DMS153 (cell line): ENCODE data around the gene SMPD3.
"Not testable (repeated sequence)": the region's sequence is repeated elsewhere in the genome, so short reads cannot be mapped to it uniquely, and the experiment has no call there.

Experiments used
- DNase-seq: peaks from one replicate; lab custom pipeline; 2025; lab: John Stamatoyannopoulos, UW

SMPD3 gene

DNA sequence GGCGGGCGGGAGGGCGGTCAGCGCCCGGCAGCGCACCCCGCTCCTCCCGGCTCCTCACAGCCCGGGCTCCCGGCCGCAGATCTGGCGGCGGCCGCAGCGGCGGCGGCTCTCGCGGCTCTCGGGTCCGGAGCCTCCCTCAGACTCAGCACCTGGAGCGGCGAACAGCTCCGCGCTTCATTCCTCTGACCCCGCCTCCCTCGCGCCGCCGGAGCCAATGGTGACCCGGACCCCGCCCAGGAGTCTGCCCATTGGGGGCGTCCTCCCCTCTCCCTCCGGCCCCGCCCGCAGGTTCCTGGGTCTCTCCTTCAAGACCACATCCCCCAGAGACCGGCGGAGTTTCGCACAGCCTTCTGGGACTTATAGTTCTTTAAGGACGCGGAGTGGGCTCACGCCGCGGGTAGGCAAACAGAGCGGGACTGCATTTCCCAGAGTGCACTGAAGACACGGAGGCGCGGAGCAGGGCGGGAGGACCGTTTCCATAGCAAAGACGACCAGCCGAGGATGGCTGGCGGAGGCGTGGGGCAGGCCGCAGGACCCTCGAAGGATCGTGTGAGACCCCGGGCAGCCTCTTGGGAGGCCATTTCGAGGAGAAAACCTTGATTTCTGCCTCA lies at the start of gene SMPD3:
Gene SMPD3, minus strand, starts transcription at position 149 of the 611 bp plus-strand sequence. CDS start 76,327 bp downstream, outside the sequence.
- peak; percentile 100 for DNase-seq

DNA sequence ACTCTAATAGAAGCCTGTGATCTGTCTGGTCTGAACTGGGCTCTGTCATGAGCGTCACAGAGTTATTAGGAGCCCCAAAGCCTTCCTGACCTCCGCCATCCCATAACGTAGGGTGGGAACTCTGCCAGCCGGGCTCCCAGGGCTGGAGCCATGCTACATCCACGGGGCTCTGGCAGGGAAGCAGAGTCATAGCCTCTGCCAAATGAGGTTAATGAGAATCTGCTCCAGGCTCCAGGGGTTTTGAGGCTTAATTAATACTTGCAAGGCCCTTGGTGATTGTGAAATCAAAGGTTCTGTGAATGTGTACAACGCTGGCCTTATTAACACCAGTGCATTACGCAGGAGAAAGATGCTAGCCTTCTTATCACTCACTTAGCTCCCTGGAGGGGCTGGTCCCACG lies 48.4 kb upstream of the SMPD3 start:
- DNase-seq: no peak

DNA sequence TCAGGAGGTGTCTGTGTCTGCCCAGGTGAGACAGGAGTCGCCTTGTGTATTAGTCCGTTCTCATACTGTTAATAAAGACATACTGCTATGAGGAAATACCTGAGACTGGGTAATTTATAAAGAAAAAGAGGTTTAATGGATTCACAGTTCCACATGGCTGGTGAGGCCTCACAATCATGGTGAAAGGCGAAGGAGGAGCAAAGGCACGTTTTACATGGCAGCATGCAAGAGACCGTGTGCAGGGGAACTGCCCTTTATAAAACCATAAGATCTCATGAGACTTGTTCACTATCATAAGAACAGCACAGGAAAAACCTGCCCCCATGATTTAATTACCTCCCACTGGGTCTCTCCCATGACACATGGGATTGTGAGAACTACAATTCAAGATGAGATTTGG lies 46.0 kb upstream of the SMPD3 start:
- not testable (repeated sequence) for DNase-seq

DNA sequence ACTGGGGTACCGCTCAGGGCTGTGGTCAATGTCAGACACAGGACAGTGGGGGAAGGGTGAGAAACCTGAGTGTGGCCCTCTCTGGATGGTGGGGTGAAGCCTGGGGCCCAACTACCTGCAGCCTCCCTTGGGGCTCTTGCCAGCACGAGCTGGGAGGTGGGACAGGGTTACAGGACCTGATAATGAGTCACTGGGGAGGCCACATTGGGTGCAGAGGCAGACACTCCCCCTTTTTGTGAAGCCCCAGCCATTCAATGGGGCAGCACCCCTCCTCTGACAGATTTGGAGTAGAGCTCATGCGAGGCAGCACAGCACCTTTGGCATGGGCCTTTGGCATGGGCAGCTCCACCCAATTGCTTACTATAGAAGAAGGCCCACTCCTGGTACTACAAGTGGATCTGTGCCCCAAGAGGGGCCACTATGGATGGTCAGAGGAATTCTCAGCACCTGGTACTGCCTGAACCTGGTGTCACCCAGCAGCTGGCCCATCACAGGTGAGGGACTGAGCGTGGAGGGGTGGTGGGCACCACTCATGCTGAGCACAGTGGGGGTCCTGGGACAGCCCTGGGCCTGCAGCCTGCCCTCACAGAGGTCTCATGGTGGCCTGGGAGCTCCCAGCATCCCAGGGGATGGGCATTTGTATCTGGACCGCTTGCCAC lies 45.2 kb upstream of the SMPD3 start:
- DNase-seq: no peak

DNA sequence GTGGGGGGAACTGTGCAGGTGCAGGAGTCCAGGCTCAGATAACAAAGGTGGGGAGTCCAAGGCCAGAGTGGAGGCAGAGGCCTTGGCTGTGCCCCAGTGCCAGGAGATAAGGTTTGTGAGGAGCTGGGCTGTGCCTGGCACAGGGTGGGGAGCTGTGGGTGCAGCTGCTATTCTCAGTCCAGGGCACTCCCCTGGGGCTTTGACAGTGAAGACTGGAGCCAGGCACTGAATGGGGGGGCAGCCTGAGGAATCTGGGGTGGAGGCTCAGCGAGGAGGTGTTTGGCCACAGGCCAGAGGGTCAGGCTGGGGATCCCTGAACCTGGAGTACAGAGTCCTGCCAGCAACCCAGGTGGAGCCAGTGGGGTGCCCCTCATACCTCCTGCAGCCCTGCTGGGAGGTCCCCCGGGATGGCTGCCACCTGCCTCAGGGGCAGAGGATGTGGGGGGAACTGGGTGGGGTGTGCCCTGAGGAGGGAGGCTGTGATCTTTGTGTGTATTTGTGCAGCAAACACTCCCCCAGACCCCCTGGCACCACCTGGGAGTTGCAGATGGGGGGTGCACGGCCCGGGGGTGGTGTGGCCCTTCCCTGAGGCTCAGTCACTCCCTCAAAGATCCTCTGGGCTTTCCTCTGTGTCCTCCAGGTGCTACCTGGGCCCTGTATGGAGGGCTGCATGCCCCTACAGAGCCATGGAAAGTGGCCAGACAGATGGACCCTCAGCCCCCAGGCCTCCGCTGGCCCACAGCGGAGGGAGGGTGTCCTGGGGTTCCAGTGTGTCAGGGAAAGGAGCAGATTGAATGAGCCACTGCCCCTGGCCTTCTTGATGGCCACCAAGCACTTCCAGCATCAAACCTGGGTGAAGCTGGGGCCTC lies 44.5 kb upstream of the SMPD3 start:
- DNase-seq: no peak

DNA sequence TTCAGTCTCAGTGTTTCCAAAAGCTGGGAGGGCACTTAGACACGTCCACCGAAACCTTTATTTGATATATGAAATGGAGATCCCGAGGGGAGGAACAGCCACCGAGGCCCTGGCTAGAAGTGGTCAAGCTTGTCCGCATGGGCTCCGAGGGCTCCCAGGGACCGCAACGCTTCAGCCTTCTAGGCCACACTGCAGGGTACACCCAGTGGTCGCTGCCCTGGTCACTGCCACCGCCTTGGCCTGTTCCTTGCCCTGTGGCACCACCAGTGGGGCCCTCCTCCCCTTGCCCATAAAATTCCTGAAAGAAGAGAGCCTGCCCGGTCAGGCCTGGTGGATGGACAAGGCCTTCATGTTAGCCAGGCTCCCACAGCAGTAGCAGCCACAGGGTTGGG lies 43.8 kb upstream of the SMPD3 start:
- no peak for DNase-seq

DNA sequence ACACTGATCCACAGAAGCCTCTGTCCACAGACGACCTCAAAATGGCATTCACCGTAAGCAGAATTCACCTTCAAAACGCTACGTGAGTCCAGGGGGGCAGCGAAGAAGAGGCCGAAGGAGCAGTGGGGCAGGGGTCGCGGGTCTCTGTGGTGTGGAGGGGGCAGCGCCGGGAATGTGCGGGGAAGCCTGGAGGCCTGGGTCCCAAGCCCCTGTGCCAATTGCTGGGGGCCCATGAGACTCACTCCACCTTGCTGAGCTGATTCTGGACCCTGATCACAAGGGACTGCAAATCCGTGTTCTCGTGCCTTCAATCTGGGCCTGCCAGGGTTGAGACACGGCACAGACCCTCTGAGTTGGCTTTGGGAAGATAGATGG lies 43.3 kb upstream of the SMPD3 start:
- DNase-seq: no peak

DNA sequence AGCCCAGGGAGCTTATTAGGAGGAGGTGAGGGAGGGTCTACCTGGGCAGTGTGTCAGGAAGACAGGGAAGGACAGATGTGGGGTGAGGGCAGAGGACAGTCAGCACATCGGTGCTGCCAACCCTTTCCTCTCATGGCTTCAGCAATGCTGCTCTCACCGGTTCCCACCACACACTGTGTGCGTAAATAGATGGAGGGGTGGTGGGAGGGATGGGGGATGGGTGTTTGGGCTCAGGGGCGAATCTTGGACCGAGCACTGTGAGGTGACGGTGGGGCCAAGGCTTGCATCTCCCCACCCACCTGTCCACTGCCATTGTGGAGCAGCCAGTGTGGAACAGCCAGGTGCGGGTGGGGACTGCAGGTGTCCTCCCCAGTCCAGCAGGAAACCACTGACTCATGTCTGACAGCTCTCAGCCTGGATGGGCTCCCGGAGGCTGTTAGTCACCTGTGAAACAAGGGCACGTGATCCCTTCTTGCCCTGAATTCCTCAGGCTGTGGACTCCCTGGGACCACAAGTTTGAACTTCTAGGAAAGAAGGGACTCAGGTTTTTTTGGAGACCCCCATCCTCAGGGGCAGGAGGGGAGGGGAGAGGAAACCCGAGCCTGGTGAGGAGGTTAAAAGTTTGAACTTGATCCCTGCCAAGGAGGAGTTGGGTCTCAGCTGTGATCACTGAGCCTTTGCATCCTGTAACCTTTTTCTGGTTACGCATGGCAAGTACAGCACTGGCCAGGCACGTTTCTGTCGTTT lies 42.7 kb upstream of the SMPD3 start:
- peak; percentile 76 for DNase-seq

DNA sequence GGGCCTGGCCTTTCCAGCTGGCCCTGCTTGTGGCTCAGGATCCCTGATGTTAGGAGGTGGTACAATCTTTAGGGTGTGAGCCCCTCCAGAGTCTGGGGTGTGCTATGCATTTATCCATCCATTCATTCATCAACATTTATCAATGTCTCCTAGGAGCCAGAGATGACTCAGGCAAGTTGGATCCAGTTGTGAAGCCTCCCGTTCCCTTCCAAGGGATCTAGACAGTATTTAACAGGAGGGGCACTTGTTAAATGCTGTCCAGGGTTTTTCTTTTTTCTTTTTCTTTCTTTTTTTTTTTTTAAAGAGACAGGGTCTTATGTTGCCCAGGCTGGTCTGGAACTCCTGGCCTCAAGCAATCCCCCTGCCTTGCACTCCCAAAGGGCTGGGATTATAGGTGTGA lies 42.0 kb upstream of the SMPD3 start:
- no peak for DNase-seq

DNA sequence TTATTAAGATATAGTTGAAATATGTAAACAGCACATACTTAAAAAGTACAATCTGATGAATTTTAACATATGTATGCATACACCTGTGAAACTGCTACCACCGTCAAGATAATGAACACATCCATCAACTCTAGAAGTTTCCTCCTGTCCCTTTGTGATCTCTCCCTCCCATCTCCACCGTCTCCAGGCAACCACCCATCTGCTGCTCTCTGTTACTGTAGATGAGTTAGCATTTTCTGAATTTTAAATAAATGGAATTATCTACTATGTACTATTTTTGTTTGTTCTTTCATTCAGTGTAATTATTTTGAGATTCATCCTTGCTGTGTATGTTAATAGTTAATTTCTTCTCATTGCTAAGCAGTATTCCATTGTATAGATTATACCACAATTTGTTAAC lies 40.2 kb upstream of the SMPD3 start:
- DNase-seq: no peak

DNA sequence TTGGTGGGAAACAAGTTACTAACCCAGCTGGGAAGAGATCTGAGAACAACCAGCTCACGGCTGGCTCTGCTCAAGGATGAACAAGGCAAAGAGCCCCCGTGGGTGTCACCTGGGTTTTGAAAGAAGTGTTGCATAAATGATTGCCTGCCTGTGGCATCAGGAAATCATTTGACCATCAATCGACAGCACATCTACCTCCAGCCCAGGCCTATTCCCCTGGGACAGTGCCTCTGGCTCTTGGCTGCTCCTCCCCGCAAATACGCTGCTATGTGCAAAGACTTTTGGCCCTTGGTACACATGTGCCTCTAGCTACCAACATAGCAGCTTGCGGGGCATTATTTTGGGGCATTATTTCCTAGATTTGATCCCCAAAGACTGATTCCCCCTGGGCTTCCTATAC lies 39.4 kb upstream of the SMPD3 start:
- DNase-seq: peak; percentile 39

DNA sequence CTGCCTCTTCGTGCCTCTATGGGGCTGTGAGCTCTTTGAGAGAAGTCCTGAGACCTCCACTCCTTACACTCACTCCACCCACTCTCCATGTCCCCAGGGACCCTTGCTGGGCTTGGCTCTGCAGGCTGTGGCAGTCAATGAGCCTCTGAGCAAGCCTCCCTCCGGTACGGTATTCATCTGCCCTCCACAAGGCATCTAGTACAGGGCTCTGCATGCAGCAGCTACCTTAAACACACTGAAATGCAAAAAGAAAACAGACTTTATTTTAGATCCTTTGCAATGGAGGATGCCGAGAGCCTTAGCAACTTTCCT lies 38.9 kb upstream of the SMPD3 start:
- DNase-seq: no peak

DNA sequence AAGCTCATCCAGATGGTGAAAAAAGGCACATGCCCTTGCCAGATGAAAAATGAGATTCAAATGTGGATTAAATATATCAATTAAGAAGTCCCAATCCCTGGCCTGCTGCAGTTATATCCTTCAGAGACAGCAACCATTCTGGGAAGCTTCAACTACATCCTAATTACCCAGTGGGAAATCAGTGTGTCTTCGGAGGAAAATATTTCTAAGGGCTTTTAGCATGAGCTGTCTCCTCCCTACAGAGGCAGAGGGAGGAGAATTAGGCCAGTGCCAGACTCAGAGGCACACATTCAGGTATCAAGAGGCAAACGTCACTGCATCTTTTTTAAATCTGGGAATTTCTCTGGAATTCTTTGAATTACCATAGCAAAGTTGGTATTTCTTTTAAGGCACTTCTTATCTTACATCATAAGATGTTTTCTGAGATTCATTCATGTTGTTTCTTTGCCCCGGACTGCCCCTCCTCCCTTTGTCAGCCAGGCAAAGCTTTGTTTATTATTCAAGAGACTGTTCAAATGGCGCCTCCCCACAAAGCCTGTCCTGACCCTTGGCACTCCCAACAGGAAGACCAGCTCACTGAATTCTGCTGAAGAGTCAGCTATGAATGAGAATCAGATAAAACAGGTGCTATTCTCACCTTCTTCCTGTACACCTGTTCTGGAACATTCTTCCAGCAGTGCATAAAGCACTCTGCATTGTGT lies 38.3 kb upstream of the SMPD3 start:
- DNase-seq: peak; percentile 93

DNA sequence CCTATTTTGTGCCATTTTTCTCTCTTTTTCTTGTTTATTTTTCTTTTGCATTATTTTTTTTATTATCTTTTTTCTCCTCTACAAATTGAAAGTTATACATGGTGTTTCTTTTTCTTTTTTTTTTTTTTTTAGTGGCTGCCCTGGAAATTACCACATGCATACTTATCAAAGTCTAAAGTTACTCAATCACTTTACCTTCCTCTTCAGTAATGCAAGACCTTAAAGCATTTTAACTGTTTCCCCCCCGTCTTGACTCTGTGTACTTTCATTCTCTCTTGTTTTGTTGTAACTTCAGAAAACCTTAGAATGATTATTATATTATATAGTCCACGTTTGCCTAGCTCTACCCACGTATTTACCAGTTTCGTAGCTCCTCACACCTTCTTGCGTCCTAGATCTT lies 33.3 kb upstream of the SMPD3 start:
- no peak for DNase-seq

DNA sequence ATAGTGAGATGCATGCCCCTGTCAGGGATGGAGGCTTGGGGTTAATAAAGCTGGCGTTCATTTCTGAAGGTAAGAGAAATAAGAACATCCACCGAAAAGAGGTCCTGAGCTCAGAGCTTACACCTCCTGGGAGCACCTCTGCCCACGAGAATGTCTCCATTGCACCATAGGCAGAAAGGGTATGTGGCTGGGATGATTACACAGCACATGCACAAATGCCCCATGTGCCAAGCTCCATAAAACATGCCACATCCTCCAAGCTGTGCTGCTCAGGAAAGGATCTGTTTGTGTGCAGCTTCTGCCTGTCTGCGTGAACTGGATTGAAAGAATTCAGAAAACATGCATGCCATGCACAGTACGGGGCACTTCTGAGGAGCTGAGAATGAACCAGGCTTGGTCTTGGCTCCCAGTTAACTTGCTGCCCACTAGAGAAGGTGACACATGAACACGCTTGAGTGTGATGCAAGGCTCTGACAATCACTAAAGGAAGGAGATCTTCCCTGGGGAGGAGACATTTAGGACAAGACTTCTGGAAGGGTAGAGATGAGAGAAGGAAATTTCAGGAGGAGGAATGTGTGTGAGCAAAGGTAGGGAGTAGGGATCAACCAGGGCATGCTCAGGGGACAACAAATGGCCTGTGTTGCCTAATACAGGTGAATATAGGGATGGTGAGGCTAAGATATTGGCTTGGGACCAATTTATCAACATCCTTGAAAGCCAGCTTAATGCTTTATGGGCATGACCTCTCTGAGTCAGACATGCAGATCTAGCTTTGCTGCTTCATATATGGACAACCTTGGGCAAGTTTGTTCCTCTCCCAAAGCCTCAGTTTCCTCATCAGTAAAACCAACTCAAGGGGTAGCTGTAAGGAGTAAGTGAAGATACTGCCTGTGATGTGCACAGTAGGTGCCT lies 32.0 kb upstream of the SMPD3 start:
- no peak for DNase-seq

DNA sequence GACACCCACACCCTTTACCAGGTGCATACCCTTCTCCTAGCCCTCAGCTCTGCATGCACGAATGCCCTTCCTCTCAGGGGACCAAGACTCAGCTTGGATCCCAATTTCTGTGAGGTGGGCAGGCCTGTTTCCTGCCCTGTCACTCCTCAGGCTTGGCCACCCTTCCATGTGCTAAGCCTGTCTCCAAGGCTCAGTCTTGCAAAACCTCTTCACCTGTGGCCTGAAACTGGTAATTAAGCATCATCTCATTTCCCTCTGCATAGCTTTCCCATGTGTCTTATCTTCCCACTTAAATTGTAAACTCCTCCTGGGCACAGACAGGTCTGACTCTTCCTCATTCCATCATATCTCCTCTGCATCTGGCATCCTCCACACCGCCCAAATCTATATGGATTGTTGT lies 31.0 kb upstream of the SMPD3 start:
- DNase-seq: no peak

DNA sequence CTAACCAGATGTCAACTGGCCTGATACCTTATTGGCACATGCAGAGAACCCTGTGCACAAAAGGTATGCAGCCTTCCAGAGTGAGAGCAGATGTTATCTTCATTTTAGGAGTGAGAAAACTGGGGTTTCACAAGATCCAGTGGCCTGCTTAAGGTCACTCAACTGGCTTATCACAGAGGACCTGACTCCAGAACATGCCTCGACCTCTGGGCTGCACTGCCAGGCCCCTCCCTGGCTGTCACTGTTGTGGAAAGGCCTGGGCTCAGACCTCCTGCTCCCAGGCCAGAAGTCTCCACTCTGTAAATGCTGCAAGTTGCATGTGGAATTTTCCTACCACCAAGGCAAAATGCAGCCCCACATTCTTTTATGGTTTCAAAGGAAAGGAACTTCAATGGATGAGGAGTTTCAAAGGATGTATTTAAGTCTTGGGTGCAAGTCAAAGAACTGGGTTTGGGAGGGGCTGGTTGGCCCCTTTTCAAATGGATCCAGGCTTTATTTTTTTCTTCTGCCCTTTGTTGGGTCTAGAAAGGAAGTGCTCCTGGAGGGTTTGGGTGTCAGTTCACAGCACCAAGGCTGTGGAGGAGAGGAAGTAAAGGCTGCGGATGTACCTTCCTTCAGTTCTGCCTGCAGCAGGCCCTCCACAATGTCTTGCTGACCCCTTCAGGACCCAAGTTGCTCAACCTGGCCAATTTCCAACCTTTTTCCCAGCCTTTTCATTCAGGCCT lies 30.4 kb upstream of the SMPD3 start:
- no peak for DNase-seq

DNA sequence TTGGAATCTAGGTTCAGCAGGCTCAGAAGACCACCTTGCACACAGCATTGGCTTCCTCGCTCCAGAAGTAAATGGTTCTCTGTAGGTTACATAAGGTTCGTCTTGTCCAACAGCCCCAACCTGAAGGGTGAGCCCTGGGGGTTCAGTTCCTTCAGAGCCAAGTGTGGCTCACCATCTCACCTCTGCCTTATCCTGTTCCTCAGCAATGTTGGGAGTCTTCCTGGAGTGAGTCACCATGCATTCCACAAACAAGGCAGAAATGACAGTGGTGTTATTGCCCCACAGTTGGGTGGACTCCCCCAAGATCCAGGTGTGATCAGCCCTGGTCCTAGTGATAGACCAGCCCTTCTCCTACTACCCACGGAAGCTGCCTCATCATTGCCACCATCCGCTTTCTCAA lies 26.8 kb upstream of the SMPD3 start:
- no peak for DNase-seq

DNA sequence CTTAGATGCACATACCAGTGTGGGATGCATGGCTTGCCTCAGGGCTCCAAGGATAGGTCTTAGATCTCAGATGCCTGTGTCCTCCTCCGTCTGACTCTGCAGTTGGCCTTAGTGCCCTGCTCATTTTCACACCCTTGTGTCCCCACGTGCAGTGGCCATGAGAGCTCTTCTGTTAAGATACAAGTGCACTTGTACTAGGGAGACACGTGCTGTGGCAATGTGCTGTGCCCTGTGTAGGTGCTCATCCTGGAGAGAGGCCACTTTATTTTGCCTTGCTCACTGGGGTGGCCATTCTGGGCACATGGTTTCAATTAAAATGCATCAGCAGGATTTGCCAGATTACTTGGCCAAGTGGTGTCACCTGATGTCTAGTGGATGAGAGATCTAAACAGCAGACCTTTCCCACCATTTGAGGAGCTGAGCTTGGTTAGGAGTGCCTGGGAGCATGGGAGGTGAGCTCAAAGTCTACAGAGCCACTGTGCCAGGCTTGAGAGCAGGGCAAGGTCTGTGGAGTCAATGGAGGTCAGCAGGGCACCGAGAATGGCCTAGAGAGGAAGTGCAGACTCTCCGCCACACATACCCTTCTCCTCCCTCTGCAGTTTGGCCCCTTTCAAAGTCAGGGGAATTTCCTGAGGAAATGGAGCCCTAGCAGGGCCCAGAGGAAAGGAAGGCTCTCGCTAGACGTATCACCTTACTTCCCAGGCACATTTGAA lies 25.2 kb upstream of the SMPD3 start:
- no peak for DNase-seq

DNA sequence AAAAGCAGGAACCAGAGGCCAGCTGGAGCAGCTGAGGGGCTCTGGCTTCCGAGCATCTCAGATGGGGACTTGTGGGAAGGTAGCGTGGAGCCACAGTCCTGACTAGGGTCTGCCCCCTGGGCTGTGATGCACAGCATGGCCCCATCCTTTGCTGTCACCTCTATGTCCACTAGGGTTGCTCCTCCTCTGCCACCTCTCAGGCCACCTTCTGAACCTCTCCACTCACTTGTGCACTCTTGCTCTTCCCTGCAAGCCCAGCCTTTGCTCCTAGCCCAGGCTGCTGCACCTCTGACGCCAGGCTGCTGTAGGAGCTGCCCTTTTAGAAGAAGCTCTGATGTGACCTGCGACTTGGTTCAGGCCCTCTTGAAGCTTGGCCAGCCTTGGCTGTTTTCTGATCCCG lies 24.3 kb upstream of the SMPD3 start:
- no peak for DNase-seq
